ENCODE data around the gene TBC1D4.

The TBC1D4 gene

GRCh38 chr13:75398072-75398471 is 83.9 kb downstream of the TBC1D4 start:
- Histone ChIP-seq H3K9ac (ENCODE audit: low read depth, low read length, poor library complexity, severe bottlenecking) (no peak overlapping the region), H2AFZ (ENCODE audit: low read length) (no peak overlapping the region), H3K9me2 (replicated peaks; ENCODE audit: low read depth, low read length) (no peaks in the 10 kb centered on the region), H3K4me1 (ENCODE audit: insufficient read depth, low read length, poor library complexity, severe bottlenecking) (no peaks in the 10 kb centered on the region), H3K4me2 (ENCODE audit: low read depth, low read length, poor library complexity, severe bottlenecking) (no peak overlapping the region), H4K20me1 (ENCODE audit: insufficient read depth, low read length, poor library complexity, severe bottlenecking) (no peaks in the 10 kb centered on the region), H3K79me2 (ENCODE audit: insufficient read depth, low read length) (no peaks in the 10 kb centered on the region), H3F3A (ENCODE audit: low read depth) (no peaks in the 10 kb centered on the region), H3K4me3 (ENCODE audit: low read length, poor library complexity, severe bottlenecking) (no peak overlapping the region), H3K27me3 (ENCODE audit: insufficient read depth, low read length, poor library complexity, severe bottlenecking) (no peaks in the 10 kb centered on the region), H3K36me3 (ENCODE audit: insufficient read depth, low read length) (no peaks in the 10 kb centered on the region), H3K9me3 (ENCODE audit: insufficient read depth, low read depth, low read length) (no peaks in the 10 kb centered on the region; the same call in 1 of the 2 replicates)
- no peak for TF ChIP-seq EZH2phosphoT487 (IDR thresholded peaks at IDR 0.05; ENCODE audit: borderline replicate concordance)
- TF ChIP-seq CTCF (conservative IDR thresholded peaks at IDR 0.05; ENCODE audit: low read length), result no peak

- TF ChIP-seq CTCF (conservative IDR thresholded peaks at IDR 0.05; ENCODE audit: low read length), result no peak
- no peak for TF ChIP-seq EZH2phosphoT487 (IDR thresholded peaks at IDR 0.05; ENCODE audit: borderline replicate concordance)
- Histone ChIP-seq H3K79me2 (ENCODE audit: insufficient read depth, low read length) (no peaks in the 10 kb centered on the region), H3K9me3 (ENCODE audit: insufficient read depth, low read depth, low read length) (no peaks in the 10 kb centered on the region; the same call in 1 of the 2 replicates), H3K36me3 (ENCODE audit: insufficient read depth, low read length) (no peaks in the 10 kb centered on the region), H4K20me1 (ENCODE audit: insufficient read depth, low read length, poor library complexity, severe bottlenecking) (no peaks in the 10 kb centered on the region), H3K9ac (ENCODE audit: low read depth, low read length, poor library complexity, severe bottlenecking) (no peak overlapping the region), H3K4me2 (ENCODE audit: low read depth, low read length, poor library complexity, severe bottlenecking) (no peak overlapping the region), H2AFZ (ENCODE audit: low read length) (no peak overlapping the region), H3K9me2 (replicated peaks; ENCODE audit: low read depth, low read length) (no peaks in the 10 kb centered on the region), H3F3A (ENCODE audit: low read depth) (no peaks in the 10 kb centered on the region), H3K4me1 (ENCODE audit: insufficient read depth, low read length, poor library complexity, severe bottlenecking) (no peaks in the 10 kb centered on the region), H3K27me3 (ENCODE audit: insufficient read depth, low read length, poor library complexity, severe bottlenecking) (no peaks in the 10 kb centered on the region), H3K4me3 (ENCODE audit: low read length, poor library complexity, severe bottlenecking) (no peak overlapping the region)
These were observed 86.1 kb downstream of the TBC1D4 start for GRCh38 chr13:75395901-75396300.

GRCh38 chr13:75395066-75395465 is 86.9 kb downstream of the TBC1D4 start:
- Histone ChIP-seq H3K9me2 (replicated peaks; ENCODE audit: low read depth, low read length) (no peaks in the 10 kb centered on the region), H3K4me1 (ENCODE audit: insufficient read depth, low read length, poor library complexity, severe bottlenecking) (no peaks in the 10 kb centered on the region), H3K9ac (ENCODE audit: low read depth, low read length, poor library complexity, severe bottlenecking) (no peak overlapping the region), H3K27me3 (ENCODE audit: insufficient read depth, low read length, poor library complexity, severe bottlenecking) (no peaks in the 10 kb centered on the region), H3F3A (ENCODE audit: low read depth) (no peaks in the 10 kb centered on the region), H3K4me2 (ENCODE audit: low read depth, low read length, poor library complexity, severe bottlenecking) (no peak overlapping the region), H3K9me3 (ENCODE audit: insufficient read depth, low read depth, low read length) (no peaks in the 10 kb centered on the region; the same call in 1 of the 2 replicates), H3K4me3 (ENCODE audit: low read length, poor library complexity, severe bottlenecking) (no peak overlapping the region), H3K36me3 (ENCODE audit: insufficient read depth, low read length) (no peaks in the 10 kb centered on the region), H4K20me1 (ENCODE audit: insufficient read depth, low read length, poor library complexity, severe bottlenecking) (no peaks in the 10 kb centered on the region), H3K79me2 (ENCODE audit: insufficient read depth, low read length) (no peaks in the 10 kb centered on the region), H2AFZ (ENCODE audit: low read length) (no peak overlapping the region)
- TF ChIP-seq EZH2phosphoT487 (IDR thresholded peaks at IDR 0.05; ENCODE audit: borderline replicate concordance) (no peak), CTCF (conservative IDR thresholded peaks at IDR 0.05; ENCODE audit: low read length) (no peak)
